GM19043 (cell line): ENCODE results near the gene PCSK2.
"Not testable (repeated sequence)": the region's sequence is repeated elsewhere in the genome, so short reads cannot be mapped to it uniquely, and the experiment has no call there.

ENCODE experiments used
- ATAC-seq: cut with Tn5 transposase; IDR thresholded peaks from one replicate; pipeline ENCODE4 v1.9.1; 2021; ENCODE audit warnings: low read depth; ENCODE audit not compliant: unreplicated experiment

The PCSK2 gene

GRCh38 chr20:17226410-17227218 is at the start of gene PCSK2:
Gene PCSK2 (plus strand): TSS chr20:17227040. CDS start chr20:17227306, 266 bp downstream.
- no peak for ATAC-seq

- ATAC-seq = no peak
Measured at GRCh38 chr20:17177341-17177740, 49.5 kb upstream of the PCSK2 start.

GRCh38 chr20:17179840-17180239 is 47.0 kb upstream of the PCSK2 start:
- no peak for ATAC-seq

DNA sequence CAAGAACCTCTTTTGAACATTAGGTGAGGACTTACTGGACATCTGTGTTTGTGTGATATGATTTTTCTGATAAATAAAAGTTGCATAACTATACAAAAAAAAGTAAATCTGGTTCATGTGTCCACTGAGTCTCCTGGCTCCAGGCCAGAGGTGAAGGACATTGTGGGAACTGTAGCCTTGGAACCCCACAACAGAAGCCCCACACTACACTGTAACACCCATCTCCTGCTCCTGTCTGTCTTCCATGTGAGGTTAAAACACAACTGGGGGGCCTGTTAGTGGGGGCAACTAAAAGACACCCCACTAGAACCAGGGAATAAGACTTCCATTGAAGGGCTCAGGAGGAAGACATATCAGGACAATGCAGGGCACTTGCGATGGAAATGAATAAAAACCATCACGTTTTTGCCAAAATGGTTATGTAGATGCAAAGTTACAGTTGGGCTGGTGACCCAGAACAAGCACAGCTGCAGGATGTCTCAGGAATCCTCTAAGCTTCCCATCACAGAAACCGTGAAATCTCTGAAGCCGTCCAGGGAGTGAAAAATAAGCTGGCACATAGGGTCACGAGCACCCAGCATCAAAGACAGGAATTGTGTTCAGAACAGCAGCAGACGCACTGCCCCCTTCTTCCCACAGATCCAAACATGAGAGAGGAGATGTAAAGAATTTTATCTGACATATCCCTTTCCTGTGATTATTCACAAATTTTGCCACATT is 36.7 kb upstream of the PCSK2 start:
- no peak for ATAC-seq

GRCh38 chr20:17197041-17197440 is 29.8 kb upstream of the PCSK2 start:
- ATAC-seq = no peak

DNA sequence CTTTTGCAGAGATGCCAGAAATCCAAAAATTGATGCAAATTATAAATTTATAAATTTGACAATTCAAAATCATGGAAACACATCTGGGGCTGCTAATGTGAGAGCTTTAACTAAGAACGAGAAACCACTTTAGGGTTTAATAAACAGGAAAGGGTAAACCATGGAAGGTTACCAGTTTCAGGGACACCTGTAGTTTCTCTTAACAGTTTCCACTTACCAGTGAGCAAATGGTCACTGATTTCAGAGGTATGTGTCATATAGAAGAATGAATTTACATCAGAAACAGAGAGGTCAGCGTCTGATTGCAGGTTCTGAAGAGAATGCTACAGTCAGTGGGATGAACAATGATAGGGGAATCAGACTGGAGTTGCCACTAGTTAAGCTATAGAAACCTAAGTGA is 24.8 kb upstream of the PCSK2 start:
- ATAC-seq = no peak

DNA sequence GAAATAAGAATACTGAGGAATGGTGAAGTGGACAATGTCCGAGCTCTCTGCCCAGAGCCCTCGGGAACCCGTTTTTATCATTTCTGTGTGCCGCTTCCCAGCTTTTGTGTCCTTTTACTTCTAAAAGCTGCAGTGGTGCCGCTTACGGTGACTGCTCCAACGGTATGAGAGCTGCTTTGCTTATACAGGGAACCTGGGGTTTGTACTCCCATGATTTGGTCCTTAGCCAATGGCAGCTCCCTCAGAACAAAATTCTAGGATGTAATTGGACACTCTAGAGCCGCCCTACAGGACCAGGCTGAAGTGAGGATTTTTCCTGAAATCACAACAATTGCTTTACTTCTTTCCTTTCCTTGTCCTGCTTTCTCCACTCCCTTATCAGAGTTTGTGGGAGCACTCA is 24.2 kb upstream of the PCSK2 start:
- no peak for ATAC-seq

DNA sequence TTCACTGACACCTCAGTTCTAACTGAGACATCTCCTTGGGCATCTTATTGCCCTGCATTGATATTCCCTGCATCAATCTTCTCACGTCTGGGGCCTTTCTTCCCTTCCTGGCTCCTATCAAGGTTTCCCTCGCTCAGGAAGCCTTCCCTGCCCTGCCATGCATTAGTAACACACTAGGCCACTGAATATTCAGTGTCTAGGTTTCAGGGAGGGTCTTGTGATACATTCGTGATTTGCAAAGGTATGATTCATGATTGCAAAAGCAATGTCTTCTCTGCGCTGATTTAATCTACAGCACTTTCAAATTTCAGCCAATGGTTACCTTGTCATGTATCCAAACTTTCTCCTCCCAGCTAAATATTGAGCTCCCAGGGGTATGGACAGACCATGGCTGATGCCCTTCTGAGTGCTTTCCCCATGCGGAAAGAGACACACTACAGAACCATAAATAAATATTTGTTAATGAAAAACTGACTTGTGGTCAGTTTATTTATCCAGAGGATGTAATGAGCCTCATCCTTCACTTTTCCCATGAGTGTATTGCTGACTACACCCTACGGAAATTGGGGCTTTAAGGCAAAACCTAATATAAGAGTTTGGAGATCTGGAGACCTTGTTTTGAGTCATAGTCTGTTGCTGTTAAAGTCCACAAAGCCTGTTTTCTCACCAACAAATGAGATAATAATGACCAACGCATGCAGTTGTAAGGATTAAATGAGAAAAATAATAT is 21.6 kb upstream of the PCSK2 start:
- ATAC-seq = no peak

DNA sequence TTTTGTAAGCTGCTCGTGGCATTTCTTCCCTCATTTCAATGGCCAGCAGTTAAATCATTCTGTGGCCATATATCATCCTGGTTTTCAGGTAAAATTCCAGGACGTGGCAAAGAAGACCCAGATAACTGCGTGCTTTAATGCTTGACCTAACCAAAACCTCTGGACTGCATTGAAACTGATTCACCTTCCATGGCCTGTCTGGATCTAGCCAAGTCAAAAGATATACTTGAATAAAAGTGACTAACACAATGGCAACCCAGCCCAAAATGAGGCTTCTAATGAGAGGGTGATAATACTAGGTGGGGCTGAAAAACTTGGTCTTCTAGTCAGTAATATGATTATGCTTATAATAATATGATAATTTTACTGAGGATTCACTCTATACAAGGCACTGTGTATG is 16.5 kb upstream of the PCSK2 start:
- no peak for ATAC-seq

- no peak for ATAC-seq
Measured at GRCh38 chr20:17210983-17211382, 15.9 kb upstream of the PCSK2 start.

- ATAC-seq = no peak
Measured at GRCh38 chr20:17215167-17215566, 11.7 kb upstream of the PCSK2 start.

- ATAC-seq = not testable (repeated sequence)
Measured at GRCh38 chr20:17219856-17220255, 7.0 kb upstream of the PCSK2 start.

- no peak for ATAC-seq
Measured at GRCh38 chr20:17223553-17223952, 3.3 kb upstream of the PCSK2 start.

- no peak for ATAC-seq
Measured at GRCh38 chr20:17225851-17226409, 910 bp upstream of the PCSK2 start.

- no peak for ATAC-seq
Measured at GRCh38 chr20:17227219-17227575, 357 bp downstream of the PCSK2 start.

GRCh38 chr20:17227669-17228623 is 1.1 kb downstream of the PCSK2 start:
- ATAC-seq = no peak

- no peak for ATAC-seq
Measured at GRCh38 chr20:17228624-17229061, 1.8 kb downstream of the PCSK2 start.

- ATAC-seq = no peak
Measured at GRCh38 chr20:17229256-17229655, 2.4 kb downstream of the PCSK2 start.

GRCh38 chr20:17233626-17234025 is 6.8 kb downstream of the PCSK2 start:
- no peak for ATAC-seq

DNA sequence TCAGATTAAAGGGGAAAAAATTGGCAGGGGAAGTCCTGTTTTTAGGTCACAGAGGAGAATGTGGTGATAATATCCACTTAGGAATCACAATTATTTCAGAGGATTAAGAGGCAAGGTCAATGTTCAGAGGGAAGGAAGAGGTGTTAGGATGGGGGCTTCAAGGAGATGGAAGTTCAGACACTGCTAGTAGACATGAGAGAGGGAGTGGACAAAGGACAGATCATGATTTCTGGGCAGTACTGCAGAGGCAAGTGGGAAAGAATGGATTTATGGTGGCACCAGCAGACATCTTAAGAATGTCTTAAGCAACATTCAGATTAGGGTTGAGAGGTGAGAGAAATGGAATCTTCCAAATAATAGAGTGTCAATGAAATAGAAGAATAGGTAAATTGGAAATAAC is 9.9 kb downstream of the PCSK2 start:
- no peak for ATAC-seq
